T follicular helper cell (primary cell): ENCODE measurements around the gene PCLAF.

ENCODE experiments used
- DNase-seq: peaks from one replicate; pipeline ENCODE4 v3.0.0-alpha.2; 2020; ENCODE audit warnings: low read depth

PCLAF gene

DNA sequence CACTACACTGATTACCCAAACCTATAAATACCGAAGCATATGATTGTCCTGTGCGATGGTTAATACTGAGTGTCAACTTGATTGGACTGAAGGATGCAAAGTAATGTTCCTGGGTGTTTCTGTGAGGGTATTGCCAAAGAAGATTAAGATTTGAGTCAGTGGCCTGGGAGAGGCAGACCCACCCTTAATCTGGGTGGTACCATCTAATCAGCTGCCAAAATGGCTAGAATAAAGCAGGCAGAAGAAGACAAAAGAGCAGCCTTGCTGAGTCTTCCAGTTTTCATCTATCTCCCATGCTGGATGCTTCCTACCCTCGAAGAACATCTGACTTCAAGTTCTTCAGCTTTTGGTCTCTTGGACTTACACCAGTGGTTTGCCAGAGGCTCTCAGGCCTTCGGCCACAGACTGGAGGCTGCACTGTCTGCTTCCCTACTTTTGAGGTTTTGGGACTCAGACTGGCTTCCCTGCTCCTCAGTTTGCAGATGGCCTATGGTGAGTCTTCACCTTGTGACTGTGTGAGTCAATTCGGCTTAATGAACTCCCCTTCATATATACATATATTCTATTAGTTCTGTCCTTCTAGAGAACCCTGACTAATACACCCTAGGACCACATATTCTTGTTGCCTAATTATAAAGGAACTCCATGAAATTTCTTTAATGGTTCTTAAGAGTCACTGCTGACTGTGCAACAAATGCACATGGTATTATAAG, 56.9 kb downstream of the PCLAF start:
- no peak for DNase-seq

- DNase-seq, result no peak
Measured at GRCh38 chr15:64315216-64315615, 66.0 kb downstream of the PCLAF start.

GRCh38 chr15:64314456-64314855, 66.8 kb downstream of the PCLAF start:
- no peak for DNase-seq
